Umbilical cord (tissue), 2 donors: ENCODE results near the gene PLD4. TPM values are rescaled to one million over a fixed set of nuclear protein-coding genes. Genes with fewer than 3 reads are reported as not detected.
"Not testable (repeated sequence)": the region's sequence is repeated elsewhere in the genome, so short reads cannot be mapped to it uniquely, and the experiment has no call there.

Experiments
- DNase-seq: peaks from one replicate; pipeline ENCODE4 v3.0.0-alpha.2; 2015; ENCODE audit warnings: low spot score
- total RNA-seq: library from RNA; depleted of rRNA; stranded (reverse); fragments of >200 nt; gene quantifications from one replicate; pipeline ENCODE4 v1.2.3, GENCODE V29; 2014; ENCODE audit warnings: low replicate concordance; ENCODE audit not compliant: insufficient read depth

Gene PLD4
- total RNA-seq, 1 donor from 2014 or later = 2.4 TPM

- DNase-seq = no peak
These were observed 16.0 kb downstream of the PLD4 start for GRCh38 chr14:104940526-104941150.

DNA sequence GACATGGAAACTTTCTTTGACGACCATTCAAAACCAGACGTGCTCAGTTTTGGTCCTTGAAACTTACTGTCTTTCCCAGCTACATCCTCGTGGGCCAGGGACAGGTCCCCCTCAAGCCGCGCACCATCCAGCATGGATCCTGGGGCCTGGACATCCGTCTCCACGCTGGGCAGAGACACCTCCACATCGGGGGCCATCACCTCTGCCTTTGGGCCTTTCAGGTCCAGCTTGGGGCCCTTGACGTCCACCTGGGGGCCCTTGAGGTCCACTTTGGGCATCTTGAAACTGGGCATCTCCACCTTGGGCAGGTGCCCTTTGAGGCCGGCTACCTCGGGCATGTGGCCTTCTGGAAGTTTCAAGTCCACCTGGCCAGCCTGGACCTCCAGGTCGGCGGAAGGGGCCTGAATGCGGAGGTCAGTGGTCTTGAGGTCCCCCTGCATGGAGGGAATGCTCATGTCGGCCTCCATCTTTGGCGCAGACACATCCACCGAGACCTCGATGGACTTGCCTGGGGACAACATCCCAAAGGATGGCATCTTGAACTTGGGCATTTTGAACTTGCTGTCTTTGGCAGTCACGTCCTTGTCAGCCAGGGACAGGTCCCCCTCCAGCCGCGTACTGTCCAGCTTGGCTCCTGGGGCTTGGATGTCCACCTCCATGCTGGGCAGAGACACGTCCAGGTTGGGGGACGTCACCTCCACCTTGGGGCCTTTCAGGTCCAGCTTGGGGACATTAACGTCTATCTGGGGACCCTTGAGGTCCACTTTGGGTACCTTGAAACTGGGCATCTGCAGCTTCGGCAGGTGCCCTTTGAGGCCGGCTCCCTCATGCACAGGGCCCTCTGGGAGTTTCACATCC, 17.1 kb downstream of the PLD4 start:
- DNase-seq = no peak

GRCh38 chr14:104942586-104942985, 17.9 kb downstream of the PLD4 start:
- no peak for DNase-seq

- DNase-seq = not testable (repeated sequence)
These were observed 18.7 kb downstream of the PLD4 start for GRCh38 chr14:104943216-104944015.

DNA sequence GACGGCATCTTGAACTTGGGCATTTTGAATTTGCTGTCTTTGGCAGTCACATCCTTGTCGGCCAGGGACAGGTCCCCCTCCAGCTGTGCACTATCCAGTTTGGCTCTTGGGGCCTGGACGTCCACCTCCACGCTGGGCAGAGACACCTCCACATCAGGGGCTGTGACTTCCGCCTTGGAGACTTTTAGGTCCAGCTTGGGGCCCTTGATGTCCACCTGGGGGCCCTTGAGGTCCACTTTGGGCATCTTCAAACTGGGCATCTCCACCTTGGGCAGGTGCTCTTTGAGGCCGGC, 19.3 kb downstream of the PLD4 start:
- not testable (repeated sequence) for DNase-seq

DNA sequence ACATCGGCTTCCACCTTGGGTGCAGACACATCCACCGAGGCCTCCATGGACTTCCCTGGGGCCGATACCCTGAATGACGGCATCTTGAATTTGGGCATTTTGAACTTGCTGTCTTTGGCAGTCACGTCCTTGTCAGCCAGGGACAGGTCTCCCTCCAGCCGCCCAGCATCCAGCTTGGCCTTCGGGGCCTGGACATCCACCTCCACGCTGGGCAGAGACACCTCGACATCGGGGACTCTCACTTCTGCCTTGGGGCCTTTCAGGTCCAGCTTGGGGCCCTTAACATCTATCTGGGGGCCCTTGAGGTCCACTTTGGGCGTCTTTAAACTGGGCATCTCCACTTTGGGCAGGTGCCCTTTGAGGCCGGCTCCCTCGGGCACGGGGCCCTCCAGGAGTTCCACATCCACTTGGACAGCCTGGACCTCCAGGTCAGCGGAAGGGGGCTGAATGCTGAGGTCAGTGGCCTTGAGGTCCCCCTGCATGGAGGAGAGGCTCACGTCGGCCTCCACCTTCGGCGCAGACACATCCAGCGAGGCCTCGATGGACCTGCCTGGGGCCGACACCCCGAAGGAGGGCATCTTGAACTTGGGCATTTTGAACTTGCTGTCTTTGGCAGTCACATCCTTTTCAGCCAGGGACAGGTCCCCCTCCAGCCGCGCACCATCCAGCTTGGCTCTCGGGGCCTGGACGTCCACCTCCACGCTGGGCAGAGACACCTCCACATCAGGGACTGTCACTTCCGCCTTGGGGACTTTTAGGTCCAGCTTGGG, 19.9 kb downstream of the PLD4 start:
- DNase-seq = not testable (repeated sequence)

DNA sequence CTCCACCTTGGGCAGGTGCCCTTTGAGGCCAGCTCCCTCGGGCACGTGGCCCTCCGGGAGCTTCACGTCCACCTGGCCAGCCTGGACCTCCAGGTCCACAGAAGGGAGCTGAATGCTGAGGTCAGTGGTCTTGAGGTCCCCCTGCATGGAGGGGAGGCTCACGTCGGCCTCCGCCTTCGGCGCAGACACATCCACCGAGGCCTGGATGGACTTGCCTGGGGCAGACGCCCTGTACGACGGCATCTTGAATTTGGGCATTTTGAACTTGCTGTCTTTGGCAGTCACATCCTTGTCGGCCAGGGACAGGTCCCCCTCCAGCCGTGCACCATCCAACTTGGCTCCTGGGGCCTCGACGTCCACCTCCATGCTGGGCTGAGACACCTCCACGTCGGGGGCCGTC, 20.6 kb downstream of the PLD4 start:
- not testable (repeated sequence) for DNase-seq

- DNase-seq = not testable (repeated sequence)
These were observed 21.6 kb downstream of the PLD4 start for GRCh38 chr14:104945986-104946965.

DNA sequence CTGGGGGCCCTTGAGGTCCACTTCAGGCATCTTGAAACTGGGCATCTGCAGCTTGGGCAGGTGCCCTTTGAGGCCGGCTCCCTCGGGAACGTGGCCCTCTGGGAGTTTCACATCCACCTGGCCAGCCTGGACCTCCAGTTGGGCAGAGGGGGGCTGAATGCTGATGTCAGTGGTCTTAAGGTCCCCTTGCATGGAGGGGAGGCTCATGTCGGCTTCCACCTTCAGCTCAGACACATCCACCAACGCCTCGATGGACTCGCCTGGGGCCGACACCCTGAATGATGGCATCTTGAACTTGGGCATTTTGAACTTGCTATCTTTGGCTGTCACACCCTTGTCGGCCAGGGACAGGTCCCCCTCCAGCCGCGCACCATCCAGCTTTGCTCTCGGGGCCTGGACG, 22.5 kb downstream of the PLD4 start:
- not testable (repeated sequence) for DNase-seq

GRCh38 chr14:104947881-104948735, 23.4 kb downstream of the PLD4 start:
- DNase-seq = not testable (repeated sequence)

DNA sequence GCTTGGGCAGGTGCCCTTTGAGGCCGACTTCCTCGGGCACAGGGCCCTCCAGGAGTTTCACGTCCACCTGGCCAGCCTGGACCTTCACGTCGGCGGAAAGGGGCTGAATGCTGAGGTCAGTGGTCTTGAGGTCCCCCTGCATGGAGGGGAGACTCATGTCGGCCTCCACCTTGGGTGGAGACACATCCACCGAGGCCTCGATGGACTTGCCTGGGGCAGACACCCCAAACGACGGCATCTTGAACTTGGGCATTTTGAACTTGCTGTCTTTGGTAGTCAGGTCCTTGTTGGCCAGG, 24.0 kb downstream of the PLD4 start:
- DNase-seq = no peak

GRCh38 chr14:104949406-104949955, 24.8 kb downstream of the PLD4 start:
- not testable (repeated sequence) for DNase-seq

- DNase-seq = no peak
These were observed 25.3 kb downstream of the PLD4 start for GRCh38 chr14:104950021-104950420.

DNA sequence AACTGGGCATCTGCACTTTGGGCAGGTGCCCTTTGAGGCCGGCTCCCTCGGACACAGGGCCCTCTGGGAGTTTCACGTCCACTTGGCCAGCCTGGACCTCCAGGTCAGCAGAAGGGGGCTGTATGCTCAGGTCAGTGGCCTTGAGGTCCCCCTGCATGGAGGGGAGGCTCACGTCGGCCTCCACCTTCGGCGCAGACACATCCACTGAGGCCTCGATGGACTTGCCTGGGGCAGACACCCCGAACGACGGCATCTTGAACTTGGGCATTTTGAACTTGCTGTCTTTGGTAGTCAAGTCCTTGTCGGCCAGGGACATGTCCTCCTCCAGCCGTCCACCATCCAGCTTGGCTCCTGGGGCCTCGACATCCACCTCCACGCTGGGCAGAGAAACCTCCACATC, 26.0 kb downstream of the PLD4 start:
- DNase-seq = not testable (repeated sequence)

DNA sequence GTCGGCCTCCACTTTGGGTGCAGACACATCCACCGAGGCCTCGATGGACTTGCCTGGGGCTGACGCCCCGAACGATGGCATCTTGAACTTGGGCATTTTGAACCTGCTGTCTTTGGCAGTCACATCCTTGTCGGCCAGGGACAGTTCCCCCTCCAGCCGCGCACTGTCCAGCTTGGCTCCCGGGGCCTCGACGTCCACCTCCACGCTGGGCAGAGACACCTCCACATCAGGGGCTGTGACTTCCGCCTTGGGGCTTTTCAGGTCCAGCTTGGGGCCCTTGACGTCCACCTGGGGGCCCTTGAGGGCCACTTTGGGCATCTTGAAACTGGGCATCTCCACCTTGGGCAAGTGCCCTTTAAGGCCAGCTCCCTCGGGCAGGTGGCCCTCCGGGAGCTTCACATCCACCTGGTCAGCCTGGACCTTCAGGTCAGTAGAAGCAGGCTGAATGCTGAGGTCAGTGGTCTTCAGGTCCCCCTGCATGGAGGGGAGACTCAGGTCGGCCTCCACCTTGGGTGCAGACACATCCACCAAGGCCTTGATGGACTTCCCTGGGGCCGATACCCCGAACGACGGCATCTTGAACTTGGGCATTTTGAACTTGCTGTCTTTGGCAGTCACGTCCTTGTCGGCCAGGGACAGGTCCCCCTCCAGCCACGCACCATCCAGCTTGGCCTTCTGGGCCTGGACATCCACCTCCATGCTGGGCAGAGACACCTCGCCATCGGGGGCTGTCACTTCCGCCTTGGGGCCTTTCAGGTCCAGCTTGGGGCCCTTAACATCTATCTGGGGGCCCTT, 27.4 kb downstream of the PLD4 start:
- DNase-seq = not testable (repeated sequence)

GRCh38 chr14:104953097-104953496, 28.4 kb downstream of the PLD4 start:
- no peak for DNase-seq

- no peak for DNase-seq
These were observed 29.4 kb downstream of the PLD4 start for GRCh38 chr14:104953896-104954656.
